Activated CD8-positive, alpha-beta memory T cell treated with anti-CD3 and anti-CD28 coated beads for 48 hours (primary cell): ENCODE results near the gene CISH.

Source experiments
- DNase-seq, 3 experiments: peaks; one replicate each; pipeline ENCODE4 v3.0.0-alpha.2; 2020; ENCODE audit warnings: low read depth in 2 of 3, low spot score in 2 of 3

CISH gene

DNA sequence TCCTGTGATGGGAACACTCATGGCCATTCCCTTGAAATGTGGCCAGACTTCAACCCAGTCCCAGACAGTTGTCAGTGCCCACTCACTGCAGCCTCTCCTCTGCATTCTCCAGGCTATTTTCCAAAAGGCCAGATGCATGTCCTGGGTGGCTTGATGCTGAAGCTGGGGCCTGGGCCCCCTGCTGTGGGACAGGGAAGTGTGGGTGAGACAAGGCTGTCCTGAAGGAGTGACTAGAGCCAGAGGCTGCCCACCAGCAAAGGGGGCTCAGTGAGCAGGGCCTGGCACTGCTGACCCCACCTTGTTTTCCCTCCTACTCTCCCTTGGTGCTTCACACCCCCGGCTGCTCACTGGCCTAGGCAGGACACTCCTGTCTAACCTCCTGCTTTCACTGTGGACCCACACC, 11.9 kb downstream of the CISH start:
- peak in 1 of 3 experiments; percentile 9 for DNase-seq

DNA sequence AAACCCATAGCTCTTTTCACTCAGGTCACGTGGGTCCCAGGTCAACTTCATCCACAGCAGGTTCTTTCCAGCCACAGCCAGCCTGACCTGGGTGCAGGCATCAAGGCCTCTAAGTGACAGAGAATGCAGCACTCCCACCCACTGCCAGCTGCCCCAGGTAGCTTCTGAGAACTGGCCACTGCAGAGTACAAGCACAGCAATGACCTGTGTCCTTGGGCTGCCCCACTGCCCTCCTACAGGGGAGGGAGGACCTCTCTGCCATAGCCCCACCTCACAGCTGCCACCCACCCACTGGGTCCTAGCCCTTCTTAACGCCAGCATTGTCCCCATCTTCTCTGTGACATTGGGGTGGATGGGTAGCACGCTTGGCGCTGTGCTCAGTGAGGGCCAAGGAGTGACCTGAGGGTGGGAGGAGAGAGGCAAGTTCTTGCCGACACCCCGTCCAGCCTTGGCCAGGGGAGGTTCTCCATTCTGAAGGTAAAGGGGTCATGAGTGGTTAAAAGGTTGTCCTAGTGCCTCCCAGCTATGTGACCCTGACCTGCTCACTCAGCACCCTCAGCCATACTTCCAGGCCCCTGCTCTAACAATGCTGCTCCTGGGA, 12.4 kb downstream of the CISH start:
- no peak for DNase-seq

DNA sequence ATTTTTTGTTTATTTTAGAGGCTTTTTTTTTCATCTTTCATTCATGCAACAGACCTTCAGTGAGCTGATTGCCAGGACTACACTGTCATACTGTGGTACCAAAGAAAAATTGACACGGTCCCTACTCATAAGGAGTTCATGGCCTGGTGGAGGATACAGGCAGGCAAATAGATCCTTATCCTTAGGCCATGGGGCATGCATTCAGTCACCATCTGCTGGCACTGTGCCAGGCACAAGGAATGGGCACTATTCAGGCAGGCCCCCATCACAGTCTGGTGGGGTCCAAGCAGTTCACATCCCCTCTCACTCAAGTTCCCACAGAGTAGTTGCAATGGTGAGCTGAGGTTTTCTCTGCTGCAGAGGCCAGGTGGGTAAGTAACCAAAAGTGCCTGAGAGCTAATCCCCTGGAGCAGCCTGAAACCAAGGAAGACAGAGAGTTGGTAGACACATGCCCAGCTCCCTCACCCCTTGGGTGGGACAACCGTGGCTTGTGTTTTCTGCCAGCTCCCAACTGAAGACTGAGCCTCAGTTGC, 17.3 kb downstream of the CISH start:
- DNase-seq, result no peak

DNA sequence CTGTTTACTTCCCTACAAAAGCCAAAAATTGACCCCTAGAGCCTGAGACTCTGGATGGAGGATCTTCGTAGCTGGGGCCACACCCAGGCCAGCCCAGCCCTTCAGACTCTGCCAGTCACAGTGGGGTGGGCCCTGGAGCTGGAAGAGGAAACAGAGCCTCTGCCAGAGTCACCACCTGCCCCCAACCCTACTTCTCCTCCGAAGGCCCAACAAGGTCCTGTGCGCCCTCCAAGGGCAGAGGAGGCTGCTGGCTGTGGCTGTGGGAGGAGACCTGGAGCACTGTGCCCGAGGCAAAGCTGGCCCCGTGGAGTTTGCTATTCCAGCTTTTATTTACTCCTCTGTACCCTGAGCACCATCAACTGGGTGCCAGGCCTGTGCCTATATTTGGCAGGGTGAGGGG, 19.0 kb downstream of the CISH start:
- DNase-seq, result peak in 1 of 3 experiments; percentile 9

DNA sequence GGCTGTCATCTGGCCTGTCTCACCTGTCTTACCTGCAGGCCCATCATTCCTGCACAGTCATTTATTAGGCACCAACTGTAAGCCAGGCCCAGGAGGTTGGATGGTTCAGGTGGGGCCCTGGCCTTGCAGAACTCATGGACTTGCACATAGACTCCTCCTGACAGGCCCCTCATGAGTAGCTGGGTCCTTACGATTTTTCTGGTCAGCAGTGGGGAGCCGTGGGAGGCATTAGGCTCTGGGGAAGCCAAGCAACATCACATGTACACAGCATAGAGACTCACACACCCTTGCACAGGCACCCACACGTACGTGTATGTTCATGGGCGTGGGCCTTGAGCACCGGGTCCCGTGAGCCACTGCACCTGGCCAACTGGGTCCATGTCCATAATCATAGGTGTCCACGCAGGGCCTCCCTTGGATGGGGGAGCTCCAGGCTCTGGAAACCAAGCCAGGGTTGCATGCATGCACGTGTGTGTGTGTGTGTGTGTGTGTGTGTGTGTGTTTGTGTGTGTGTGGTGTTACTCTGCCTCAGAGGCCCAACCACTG, 20.3 kb downstream of the CISH start:
- peak in 1 of 3 experiments; percentile 21 for DNase-seq

DNA sequence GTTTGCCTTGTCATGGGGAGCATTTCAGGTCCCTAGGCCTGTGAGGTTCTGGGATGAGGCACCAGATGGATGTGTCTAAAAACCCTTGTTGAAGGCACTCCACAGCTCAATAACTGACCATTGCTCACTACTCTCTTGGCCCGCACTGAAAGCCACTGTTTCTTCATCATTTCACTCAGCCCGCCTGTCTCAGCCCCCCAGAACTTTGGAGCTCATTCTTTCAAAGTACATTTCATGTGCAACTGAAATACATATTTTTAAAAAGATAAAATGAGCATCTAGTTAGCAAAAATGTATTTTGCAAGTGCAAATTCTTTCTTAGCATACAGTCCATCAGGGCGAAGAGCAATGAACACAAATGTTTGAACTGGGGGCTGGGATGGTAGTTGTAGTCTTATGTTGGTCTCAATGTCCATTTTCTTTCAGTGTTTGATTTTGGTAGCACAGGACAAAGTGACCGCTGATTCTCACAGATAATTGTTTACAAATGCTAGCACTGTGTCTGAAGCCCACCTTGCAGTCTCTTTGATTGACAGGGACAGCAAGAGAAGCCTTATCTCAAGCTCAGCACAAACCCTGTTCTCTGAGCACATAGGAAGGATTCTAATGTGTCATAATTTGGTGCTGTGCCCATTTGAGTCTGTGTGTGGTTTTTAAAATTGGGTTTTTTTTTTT, 22.7 kb downstream of the CISH start:
- no peak for DNase-seq

DNA sequence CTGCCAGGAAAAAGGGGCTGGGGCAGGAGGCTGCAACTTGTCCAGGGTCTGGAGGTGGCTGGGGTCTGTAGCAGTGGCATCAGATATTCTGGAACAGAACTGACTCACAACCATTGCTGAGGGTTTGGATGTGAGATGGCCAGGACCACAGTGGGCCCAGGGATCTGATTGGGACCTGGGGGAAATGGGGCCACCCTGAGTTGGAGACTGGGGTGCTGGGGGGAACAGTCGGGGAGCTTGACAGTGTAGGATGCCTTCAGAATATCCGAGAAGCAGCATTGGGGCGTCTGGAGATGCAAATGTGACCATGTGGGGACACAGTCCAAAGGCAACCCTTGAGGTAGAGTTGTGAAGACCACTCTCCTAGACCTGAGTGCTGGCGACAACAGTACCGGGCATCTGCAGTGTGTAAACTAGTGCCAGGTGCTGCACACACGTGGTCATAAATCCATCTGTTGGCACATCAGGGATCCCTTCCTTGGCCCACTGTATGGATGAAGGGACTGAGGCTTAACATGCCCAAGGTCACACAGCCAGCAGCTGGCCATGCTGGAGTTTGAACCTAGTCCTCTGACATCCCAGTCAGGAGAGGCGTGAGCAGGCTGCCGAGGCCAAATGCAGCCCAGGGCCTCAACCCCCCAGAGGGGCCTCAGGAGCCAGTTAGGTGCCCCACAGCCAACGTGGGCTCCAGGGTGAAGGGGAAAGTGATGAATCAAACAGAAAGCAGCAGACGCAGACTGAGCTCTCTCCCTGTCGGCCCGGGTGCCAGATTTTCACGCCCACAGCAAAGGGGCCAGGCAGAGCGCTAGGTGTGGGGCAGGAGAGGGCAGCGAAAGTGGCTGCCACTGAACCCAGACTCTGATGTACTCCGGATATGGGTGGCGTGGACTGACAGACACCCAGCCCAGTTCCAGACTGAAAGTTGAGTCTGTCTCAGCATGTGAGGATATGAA, 23.5 kb downstream of the CISH start:
- peak in 2 of 3 experiments; percentile 70 to 79 for DNase-seq

DNA sequence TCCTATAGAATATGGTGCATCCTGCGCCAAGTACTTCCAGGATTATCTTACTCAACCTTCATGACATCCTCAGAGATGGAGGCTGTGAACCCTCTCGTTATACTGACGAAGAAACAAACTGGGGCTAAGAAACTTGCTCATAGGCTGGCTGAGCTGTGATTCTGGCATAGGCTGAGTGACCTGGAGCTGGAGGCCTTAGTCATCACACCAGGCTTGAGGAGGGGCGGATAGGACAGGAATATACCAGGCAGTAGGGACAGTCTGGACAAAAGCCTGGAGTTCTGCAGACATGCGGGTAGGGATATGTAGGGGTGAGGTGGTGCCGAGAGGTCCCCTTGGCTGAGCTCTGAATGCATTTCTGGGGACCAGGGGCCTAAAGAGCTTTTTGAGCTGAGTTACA, 24.2 kb downstream of the CISH start:
- no peak for DNase-seq

DNA sequence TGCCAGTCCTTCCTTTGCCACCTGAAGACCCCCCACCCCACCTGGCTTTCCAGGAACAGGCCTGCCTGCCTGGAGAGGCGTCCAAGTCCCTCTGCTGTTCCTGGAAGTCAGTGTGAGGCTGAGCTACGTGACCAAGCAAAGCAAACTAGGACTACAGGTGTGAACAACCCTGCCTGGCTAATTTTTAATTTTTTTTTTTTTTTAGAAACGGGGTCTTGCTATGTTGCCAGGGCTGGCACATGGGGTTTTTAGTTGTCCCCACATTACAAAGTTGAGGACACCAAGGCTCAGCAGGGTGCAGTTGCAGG, 24.9 kb downstream of the CISH start:
- DNase-seq, result no peak

DNA sequence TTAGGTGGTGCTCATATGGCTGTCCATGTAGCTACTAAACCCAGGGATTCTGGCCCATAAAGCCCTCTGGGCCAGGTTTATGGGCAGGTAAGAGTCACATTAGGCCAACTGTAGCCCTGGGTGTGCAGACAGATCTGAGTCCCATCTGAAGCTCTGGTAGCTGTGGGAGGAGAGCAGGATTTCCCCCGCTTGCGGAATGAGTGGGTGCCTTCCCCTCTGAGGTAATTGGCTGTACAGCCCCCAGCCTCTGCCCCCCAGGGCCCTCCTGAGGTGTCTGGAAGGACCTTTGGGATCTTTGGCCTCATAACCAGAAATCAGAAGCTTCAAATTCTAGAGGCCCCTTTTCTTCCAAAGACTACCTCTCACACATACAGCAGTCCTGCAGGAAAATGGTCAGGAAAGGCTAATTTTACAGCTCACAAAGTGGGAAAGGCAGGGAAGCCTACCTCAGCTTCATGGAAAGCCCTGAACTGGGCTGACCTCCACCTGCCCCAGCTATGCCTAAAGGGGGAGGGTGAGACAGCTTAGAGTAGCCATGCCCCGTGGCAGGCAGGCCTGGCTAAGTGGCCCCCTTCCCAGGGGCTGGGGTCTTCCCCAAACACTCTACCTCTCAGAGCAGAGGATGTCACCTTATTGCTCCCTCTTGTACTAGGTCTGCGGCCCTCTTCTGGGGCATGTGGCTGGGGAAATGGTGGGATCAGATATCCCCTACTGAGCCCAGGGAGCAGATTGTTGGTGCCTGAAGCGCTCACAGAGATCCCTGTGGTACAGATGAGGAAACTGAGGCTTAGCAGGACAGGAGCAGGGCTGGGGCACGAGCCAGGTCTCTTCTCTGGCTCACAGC, 25.4 kb downstream of the CISH start:
- peak in 1 of 3 experiments; percentile 41 for DNase-seq

DNA sequence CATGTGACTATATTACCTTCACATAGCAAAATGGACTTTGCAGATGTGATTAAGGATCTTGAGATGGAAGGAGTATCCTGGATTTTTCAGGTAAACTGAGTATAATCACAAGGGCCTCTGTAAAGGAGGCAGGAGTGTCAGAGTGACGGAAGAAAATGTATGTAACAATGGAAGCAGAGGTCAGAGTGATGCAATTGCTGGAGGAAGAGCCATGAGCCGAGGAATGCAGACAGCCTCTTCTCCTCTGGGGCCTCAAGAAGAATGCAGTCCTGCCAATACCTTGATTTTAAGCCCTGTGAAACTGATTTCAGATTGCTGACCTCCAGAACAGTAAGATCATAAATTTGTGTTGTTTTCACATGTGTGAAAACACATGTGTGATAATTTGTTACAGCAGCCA, 27.2 kb downstream of the CISH start:
- no peak for DNase-seq

DNA sequence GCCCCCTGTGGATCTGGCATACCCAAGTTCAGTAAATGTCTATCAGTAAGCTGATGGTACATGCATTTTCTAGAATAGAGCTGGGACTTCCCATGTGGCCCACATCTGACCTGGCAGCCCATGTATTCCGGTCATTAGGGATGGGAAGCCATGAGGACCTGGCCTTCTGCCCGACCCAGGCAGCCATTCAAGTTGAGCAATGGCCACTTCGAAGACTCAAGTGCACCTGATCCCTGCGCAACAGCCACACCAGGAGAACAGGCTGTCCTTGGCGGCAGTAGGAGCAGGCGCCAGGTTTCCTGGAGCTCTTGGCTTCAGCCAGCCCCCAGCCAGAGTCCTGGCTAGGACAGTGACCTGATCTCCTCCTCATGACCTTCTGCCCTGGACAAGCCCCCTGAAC, 27.7 kb downstream of the CISH start:
- no peak for DNase-seq

DNA sequence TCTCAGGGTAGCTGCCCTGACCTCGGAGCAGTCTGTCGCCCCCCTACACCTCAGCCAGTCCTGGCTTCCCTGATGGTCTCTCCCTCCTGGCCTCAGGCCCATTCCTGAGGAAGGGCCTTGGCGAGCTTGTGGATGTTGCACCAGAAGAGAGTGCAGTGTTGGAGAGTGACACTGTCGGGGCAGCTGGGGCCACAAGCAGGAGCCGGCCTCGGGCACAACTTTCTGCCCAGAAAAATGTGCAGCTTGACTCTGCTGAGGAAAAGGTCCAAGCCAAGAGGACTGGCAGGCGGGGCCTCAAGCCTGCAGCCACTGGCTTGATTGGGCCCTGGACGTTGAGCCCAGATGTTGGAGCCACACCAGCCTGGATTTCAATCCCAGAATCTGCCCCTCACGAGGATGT, 29.5 kb downstream of the CISH start:
- DNase-seq, result no peak

DNA sequence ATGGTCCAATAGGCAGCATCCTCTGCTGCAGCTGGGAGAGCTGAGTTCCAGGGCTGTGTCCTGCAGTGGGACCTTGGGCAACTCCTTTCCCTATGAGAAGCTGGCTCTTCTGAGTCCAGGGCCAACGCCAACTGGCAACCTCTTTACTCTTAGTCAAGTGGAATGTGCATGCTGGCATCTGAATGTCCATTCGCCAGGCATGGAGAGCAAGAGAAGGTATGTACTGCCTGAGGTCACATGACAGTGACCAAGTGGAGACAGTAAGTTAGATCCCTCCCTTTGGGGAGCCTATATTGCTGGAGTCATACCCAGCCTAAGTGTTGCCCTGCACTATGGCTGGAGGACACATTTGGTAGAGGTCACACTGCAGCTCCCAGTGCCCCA, 30.1 kb downstream of the CISH start:
- no peak for DNase-seq

DNA sequence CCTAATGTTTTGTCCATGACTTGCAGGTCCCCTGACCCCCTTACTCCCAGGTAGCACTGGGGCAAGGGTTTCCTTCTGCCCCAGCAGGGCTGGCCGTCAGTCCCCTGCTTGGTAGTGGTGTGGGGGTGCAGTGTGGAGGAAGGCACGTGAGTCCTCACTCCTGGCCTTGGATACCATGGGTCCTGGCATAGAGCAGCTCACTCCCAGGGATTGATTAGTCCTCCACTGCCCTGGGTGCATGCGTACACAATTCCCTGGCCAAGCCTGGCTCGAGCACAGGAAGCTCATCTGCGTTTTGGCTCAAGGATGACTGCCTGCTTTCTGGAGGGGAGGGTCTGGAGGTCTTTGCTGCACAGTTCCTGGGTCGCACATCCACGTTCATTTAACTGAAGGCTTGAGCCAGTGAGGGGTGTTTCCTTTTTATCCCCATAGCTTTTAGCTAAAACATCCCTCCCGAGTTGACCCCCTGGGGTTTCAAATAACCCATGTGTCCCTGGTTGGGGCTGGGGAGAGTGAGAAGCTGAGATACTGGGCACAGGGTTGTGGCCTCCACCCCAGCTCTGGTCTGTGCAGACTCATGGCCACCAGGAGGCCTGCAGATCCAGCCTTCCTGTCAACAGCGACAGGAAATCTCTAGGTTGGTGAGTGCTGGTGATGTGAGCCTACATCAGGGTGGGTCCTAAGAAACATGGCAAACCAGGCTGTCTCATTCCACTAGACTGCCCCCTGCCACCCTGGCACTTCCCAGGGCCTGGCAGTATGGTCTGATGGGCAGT, 30.7 kb downstream of the CISH start:
- no peak for DNase-seq

DNA sequence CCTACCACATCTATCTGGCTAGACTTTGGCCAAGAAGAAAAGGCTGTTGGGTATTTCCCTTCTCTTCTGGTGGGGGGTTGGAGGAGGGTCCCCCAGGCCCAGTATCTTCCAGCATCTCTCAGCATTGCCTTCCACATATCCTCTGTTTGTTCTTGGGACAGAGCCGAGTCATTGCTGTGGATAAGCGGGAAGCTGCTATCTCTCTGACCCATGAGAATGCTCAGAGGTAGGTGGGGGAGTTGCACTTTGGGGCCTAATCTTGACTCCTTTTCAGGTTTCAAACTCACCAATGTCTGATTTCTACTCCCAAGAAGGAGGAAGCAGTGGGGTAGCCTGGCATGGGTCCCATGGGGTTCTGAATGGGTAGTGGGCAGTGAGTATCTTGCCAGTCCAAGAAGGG, 34.2 kb downstream of the CISH start:
- DNase-seq, result no peak

DNA sequence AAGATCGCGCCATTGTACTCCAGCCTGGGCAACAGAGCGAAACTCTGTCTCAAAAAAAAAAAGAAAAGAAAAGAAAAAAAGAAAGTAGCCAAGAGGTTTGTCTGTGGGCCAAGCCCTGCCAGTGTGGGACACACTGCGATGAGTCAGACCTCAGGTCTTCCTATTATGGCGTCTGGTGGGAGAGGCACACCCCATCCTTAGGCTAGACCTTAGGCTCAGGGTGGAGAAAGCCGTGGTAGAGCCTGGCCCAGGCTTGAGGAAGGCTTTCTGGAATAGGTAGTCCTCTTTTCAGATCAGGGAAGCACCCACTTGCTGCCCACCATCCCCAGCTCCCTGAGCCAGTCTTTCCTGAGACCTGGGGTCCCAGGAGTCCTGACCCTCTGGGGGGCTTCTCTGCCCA, 36.2 kb downstream of the CISH start:
- no peak for DNase-seq

DNA sequence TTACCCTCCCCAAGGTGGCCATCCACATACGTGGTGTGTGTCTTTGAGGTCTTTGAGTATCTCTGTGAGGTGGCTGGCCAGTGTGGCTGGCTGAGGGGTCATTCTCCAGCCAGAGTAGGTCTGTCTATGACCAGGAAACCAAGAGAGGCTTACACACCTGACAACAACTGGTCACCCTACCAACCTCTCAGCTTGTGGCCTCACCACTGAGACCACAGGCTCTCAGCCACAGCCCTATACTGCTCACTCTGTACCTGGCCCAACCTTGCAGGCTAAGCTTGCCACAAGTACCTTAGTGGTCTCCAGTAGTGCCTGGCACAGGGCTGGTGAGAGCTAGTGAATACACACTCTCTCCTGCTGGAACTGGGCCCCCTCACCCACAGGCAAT, 37.1 kb downstream of the CISH start:
- no peak for DNase-seq

DNA sequence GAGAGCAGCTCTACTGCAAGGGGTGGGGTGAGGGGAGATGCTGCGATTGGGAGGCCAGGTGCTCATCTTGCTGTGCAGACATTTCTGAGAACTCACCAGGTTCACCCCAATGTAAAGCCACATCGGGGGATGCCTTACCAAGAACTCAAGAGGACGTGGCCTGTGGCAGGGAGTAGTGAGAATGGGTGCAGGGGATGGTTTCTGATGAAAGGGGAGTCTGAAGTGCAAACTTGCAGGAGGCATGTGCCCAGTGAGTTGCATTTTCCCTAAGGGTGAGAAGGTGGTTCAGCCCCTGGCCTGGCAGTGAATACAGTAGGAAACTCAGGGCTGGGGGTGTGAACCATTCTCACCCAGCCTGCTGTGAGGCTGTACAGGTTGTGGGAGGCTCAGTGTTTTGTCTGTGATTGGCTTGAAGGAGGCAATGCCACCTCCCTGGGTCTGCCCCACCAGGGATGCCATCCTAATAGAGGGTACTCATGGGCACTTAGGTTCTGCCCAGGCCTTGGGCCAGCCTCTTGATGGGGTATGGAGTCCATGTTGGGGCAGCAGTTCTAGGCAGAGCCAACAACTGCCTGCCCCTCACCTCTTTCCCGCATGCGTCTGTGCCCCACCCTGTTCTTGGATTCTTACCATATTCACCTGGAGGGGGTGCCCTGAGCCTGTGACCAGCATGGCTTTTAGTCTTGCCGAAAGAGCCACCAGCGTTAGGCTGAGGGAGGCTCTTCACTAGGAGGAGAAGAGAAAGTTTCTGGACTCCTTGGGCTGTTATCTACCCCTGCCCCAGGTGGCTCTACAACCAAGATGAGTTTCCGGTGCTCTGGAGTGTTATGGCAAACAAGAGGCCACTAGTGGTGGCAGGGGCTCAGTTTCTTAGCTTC, 37.8 kb downstream of the CISH start:
- DNase-seq, result peak in 1 of 3 experiments; percentile 66
